Transverse colon (tissue), 4 donors: ENCODE results near the gene KLHL22. TPM values are rescaled to one million over a fixed set of nuclear protein-coding genes. Genes with fewer than 3 reads are reported as not detected.
A peak's percentile ranks its signal among the peaks of the same experiment; 100 is the strongest.

ENCODE experiments used
- DNase-seq: peaks from one replicate; pipeline ENCODE4 v3.0.0-alpha.2; 2019
- H3K27ac ChIP-seq, 4 donors: fragments of 200-600 bp; sonication (generic); 2 replicates each; pipeline ENCODE4 v1.5.1; 2016 to 2018; ENCODE audit warnings: inconsistent platforms in 4 of 4
- H3K27me3 ChIP-seq: fragments of 200-600 bp; sonication (generic); 2 replicates; pipeline ENCODE4 v1.5.1; 2017; ENCODE audit warnings: inconsistent platforms
- H3K36me3 ChIP-seq, 4 donors: fragments of 200-600 bp; sonication (generic); 2 replicates each; pipeline ENCODE4 v1.5.1; 2017 to 2019; ENCODE audit warnings: inconsistent platforms in 4 of 4
- H3K4me1 ChIP-seq, 4 donors: fragments of 200-600 bp; sonication (generic); 2 replicates each; pipeline ENCODE4 v1.5.1; 2017 to 2020; ENCODE audit warnings: inconsistent platforms in 4 of 4
- H3K4me3 ChIP-seq, 4 donors: fragments of 200-600 bp; sonication (generic); 1 replicate in 1 of 4; 2 replicates in 3 of 4; pipeline versions ENCODE4 v1.5.1 to v1.6.1; 2017 to 2019; ENCODE audit warnings: inconsistent platforms in 4 of 4
- H3K9me3 ChIP-seq, 2 donors: fragments of 200-600 bp; sonication (generic); 2 replicates each; pipeline ENCODE4 v1.5.1; 2017 to 2019; ENCODE audit warnings: inconsistent platforms in 2 of 2
- EP300 ChIP-seq: sonication (generic); formaldehyde crosslinking; IDR thresholded peaks from one replicate; pipeline ENCODE4 v1.6.1; 2017; ENCODE audit warnings: antibody characterized with exemption, low read depth
- POLR2A ChIP-seq: fragments of 450-650 bp; IDR thresholded peaks from one replicate; pipeline ENCODE4 v1.6.1; 2016; ENCODE audit warnings: antibody characterized with exemption, mild to moderate bottlenecking, moderate library complexity
- POLR2AphosphoS5 ChIP-seq, 3 donors: sonication (generic); formaldehyde crosslinking; IDR thresholded peaks; one replicate each; pipeline ENCODE4 v1.6.1; 2016; ENCODE audit warnings: antibody characterized with exemption in 3 of 3
- WGBS, 2 donors: methylation state at CpG; one replicate each; pipeline ENCODE4 v1.1.5; 2018; ENCODE audit warnings: low coverage in 1 of 2; 5-methylcytosine and 5-hydroxymethylcytosine counted together
- in situ Hi-C, 4 donors: fragments of 200-750 bp; cut with MboI; loops; one replicate each; pipeline versions ENCODE4 v1.15.0 to v1.15.1; 2017; ENCODE audit warnings: low sequenced_read_pairs in 3 of 4, low pct_ligation_motif_present in 1 of 4, low pct_unique_long_range_greater_than_20kb in 1 of 4
- intact Hi-C: fragments of 100-400 bp; cut with DNase I; formaldehyde crosslinking; loops from one replicate; pipeline ENCODE4 v1.15.1; 2023; ENCODE audit warnings: low total_unique reads
- total RNA-seq, 4 donors: library from RNA; depleted of rRNA; stranded (reverse); fragments of >200 nt; gene quantifications; one replicate each; pipeline ENCODE4 v1.1.0, GENCODE V29; 2016
- TF ChIP-seq, protein P1 (sequence below), 5 experiments: fragments of 200-600 bp in 3 of 5; fragments of 450-650 bp in 2 of 5; sonication (generic) in 3 of 5; IDR thresholded peaks; 1 replicate in 2 of 5; 2 replicates in 3 of 5; pipeline ENCODE4 v1.5.1; 2016 to 2017; ENCODE audit warnings: antibody characterized with exemption in 5 of 5, inconsistent platforms in 3 of 5, mild to moderate bottlenecking in 2 of 5, moderate library complexity in 1 of 5

Gene KLHL22
- total RNA-seq, 4 donors from 2014 or later, result 12.7 to 75.9 (median 16.9) TPM

GRCh38 chr22:20463324-20464095, 32.1 kb downstream of the KLHL22 start:
- no peaks in the 10 kb centered on the region for H3K9me3 ChIP-seq
- H3K36me3 ChIP-seq, result no peaks in the 10 kb centered on the region
- H3K27me3 ChIP-seq, result no peaks in the 10 kb centered on the region
- in situ Hi-C loops (no loop called here), intact Hi-C loops (no loop called here)
- no peak for DNase-seq
- peak overlapping the region in 3 of 4 donors; percentile 29 to 62 (median 39) for H3K27ac ChIP-seq
- TF ChIP-seq POLR2AphosphoS5 (IDR thresholded peaks at IDR 0.05) (no peak), POLR2A (no peak), EP300 (no peak)
- TF ChIP-seq, protein P1, sequence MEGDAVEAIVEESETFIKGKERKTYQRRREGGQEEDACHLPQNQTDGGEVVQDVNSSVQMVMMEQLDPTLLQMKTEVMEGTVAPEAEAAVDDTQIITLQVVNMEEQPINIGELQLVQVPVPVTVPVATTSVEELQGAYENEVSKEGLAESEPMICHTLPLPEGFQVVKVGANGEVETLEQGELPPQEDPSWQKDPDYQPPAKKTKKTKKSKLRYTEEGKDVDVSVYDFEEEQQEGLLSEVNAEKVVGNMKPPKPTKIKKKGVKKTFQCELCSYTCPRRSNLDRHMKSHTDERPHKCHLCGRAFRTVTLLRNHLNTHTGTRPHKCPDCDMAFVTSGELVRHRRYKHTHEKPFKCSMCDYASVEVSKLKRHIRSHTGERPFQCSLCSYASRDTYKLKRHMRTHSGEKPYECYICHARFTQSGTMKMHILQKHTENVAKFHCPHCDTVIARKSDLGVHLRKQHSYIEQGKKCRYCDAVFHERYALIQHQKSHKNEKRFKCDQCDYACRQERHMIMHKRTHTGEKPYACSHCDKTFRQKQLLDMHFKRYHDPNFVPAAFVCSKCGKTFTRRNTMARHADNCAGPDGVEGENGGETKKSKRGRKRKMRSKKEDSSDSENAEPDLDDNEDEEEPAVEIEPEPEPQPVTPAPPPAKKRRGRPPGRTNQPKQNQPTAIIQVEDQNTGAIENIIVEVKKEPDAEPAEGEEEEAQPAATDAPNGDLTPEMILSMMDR (IDR thresholded peaks at IDR 0.05), result no peak
- H3K4me1 ChIP-seq, result peaks cover 0 to 8% (median 2%) of the 10 kb centered on the region in 4 donors
- 64% methylated on average over 2 of the region's 2 CpGs; no CpG with 5 or more reads in 1 of the 2 donors for WGBS, 2 donors
- no peak overlapping the region for H3K4me3 ChIP-seq

DNA sequence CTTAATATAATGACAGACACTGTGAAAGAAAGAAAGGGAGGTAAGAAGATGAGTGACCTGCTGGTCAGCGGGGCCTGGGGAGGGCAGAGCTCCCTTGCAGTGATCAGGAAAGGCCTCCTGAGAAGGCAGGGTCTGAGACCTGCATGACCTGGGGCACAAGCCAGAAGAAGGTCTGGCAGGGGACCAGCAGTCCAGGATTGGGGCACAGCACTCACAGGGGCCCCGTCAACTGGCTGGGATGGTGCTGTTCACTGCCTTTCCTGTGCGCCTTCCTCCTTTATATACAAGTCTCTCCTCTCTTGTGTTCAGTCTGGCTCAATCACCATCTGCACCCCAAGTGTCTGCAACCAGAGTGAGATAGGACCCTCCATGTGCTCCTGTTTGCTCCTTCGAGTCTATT, 35.7 kb downstream of the KLHL22 start:
- intact Hi-C loops (no loop called here), in situ Hi-C loops (no loop called here)
- DNase-seq, result no peak
- Histone ChIP-seq H3K27me3 (no peaks in the 10 kb centered on the region), H3K27ac (no peak overlapping the region), H3K9me3 (no peaks in the 10 kb centered on the region), H3K4me3 (no peak overlapping the region), H3K36me3 (no peaks in the 10 kb centered on the region), H3K4me1 (peaks cover 0 to 8% (median 2%) of the 10 kb centered on the region in 4 donors)
- no peak for TF ChIP-seq EP300
- 89% methylated on average over 4 of the region's 4 CpGs; no CpG with 5 or more reads in 1 of the 2 donors for WGBS, 2 donors

DNA sequence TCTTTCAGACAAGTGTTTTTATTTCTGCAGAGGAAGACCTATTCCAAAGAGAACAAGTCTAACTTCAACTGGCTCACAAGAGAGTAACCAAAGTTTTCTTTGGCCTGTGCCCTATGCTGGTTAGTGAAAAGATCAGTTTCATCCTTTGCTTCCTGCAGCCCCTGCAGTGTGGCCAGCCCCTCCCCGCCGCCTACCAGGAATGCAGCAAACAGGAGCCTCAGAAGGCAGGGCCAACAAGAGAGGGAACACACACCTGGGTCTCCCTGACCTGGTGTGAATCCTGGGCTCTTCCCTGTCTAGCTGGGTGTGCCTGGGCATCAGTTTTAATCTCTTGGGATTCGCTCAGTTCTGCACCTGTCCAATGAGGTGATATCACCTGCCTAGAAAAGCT, 36.4 kb downstream of the KLHL22 start:
- peaks cover 0 to under 1% (median 0%) of the 10 kb centered on the region in 4 donors for H3K36me3 ChIP-seq
- H3K9me3 ChIP-seq, result no peaks in the 10 kb centered on the region
- no peak for DNase-seq
- no peak overlapping the region for H3K27ac ChIP-seq
- TF ChIP-seq EP300, result no peak
- TF ChIP-seq POLR2A, result no peak
- no peak for TF ChIP-seq POLR2AphosphoS5 (IDR thresholded peaks at IDR 0.05)
- no peak overlapping the region for H3K4me3 ChIP-seq
- in situ Hi-C loops, result no loop called here
- H3K4me1 ChIP-seq, result peaks cover 0 to 8% (median 2%) of the 10 kb centered on the region in 4 donors
- 88% methylated on average over 3 of the region's 3 CpGs; no CpG with 5 or more reads in 1 of the 2 donors for WGBS, 2 donors
- intact Hi-C loops, result no loop called here
- H3K27me3 ChIP-seq, result no peaks in the 10 kb centered on the region

DNA sequence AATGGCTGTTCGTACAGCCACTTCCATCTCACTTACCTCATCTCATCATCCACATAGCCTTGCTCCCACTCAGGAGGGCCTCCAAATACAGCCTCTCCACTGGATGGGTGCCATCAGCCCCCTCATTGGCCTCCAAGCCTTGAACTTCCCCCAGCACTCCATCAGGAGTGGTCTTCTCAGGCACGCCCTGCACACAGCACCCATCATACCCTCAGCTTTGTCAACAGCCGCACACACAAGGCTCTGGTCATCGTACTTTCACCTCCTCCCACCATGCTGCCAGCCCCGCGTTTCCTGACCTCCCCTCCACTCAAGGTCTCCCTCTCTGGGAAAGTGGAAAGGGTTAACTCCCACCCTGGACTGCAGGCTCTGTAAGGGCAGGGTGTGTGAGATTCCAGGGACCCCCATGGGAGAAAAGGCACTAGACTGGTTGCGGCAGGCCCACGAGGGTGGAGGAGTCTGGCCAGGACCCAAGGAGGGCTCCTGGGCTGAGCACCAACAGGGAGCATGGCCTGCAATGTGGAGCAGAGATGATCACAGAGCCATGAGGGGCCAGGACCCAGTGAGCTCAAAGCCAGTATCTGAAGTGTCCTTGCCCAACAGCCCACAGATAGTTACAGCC, 37.0 kb downstream of the KLHL22 start:
- no peak for TF ChIP-seq EP300
- no peak for TF ChIP-seq POLR2A
- TF ChIP-seq, protein P1 (IDR thresholded peaks at IDR 0.05), result no peak
- no peak for TF ChIP-seq POLR2AphosphoS5 (IDR thresholded peaks at IDR 0.05)
- Histone ChIP-seq H3K9me3 (no peaks in the 10 kb centered on the region), H3K4me3 (no peak overlapping the region), H3K36me3 (peaks cover 0 to 3% (median 0%) of the 10 kb centered on the region in 4 donors), H3K27me3 (no peaks in the 10 kb centered on the region), H3K27ac (no peak overlapping the region), H3K4me1 (peaks cover 0 to 8% (median 2%) of the 10 kb centered on the region in 4 donors)
- in situ Hi-C loops, result no loop called here
- no peak for DNase-seq
- intact Hi-C loops, result no loop called here
- 94% methylated on average over 8 of the region's 8 CpGs; no CpG with 5 or more reads in 1 of the 2 donors for WGBS, 2 donors
